Upper lobe of left lung (tissue), 6 donors: ENCODE data around the gene DNAAF1. TPM values are rescaled to one million over a fixed set of nuclear protein-coding genes. Genes with fewer than 3 reads are reported as not detected.
"Not testable (repeated sequence)": the region's sequence is repeated elsewhere in the genome, so short reads cannot be mapped to it uniquely, and the experiment has no call there.

Experiments used
- ATAC-seq, 2 donors: fragments of 200-7000 bp; cut with Tn5 transposase; one replicate each; pipeline ENCODE4 v1.9.1; 2022; ENCODE audit warnings: mild to moderate bottlenecking in 2 of 2, moderate library complexity in 2 of 2; ENCODE audit not compliant: low FRiP score in 2 of 2
- DNase-seq, 2 donors: peaks; one replicate each; pipeline ENCODE4 v3.0.0-alpha.2; 2019 to 2020
- H3K27ac ChIP-seq, 4 donors: fragments of 200-600 bp; sonication (generic); one replicate each; pipeline ENCODE4 v1.5.1; 2016 to 2019
- H3K27me3 ChIP-seq, 4 donors: fragments of 200-600 bp; sonication (generic); one replicate each; pipeline ENCODE4 v1.5.1; 2017 to 2019
- H3K36me3 ChIP-seq, 4 donors: fragments of 200-600 bp; sonication (generic); one replicate each; pipeline ENCODE4 v1.5.1; 2016 to 2019
- H3K4me1 ChIP-seq, 4 donors: fragments of 200-600 bp; sonication (generic); one replicate each; pipeline ENCODE4 v1.5.1; 2018 to 2019
- H3K4me3 ChIP-seq, 4 donors: fragments of 200-600 bp; sonication (generic); one replicate each; pipeline ENCODE4 v1.5.1; 2017 to 2019; ENCODE audit warnings: mild to moderate bottlenecking in 2 of 4, moderate library complexity in 1 of 4
- H3K9me3 ChIP-seq, 4 donors: fragments of 200-600 bp; sonication (generic); one replicate each; pipeline ENCODE4 v1.5.1; 2018 to 2019
- CTCF ChIP-seq, 6 experiments: fragments of 450-650 bp in 4 of 6; fragments of 200-600 bp in 2 of 6; sonication (generic) in 2 of 6; IDR thresholded peaks; one replicate each; pipeline ENCODE4 v1.5.1; 2016 to 2019; ENCODE audit warnings: antibody characterized with exemption in 6 of 6
- EP300 ChIP-seq, 4 donors: sonication (generic); formaldehyde crosslinking; IDR thresholded peaks; one replicate each; pipeline ENCODE4 v1.5.1; 2017; ENCODE audit warnings: antibody characterized with exemption in 4 of 4, control low read depth in 2 of 4
- POLR2A ChIP-seq, 4 donors: fragments of 450-650 bp; IDR thresholded peaks; one replicate each; pipeline ENCODE4 v1.5.1; 2016 to 2017; ENCODE audit warnings: antibody characterized with exemption in 4 of 4, mild to moderate bottlenecking in 2 of 4
- POLR2AphosphoS5 ChIP-seq, 2 donors: sonication (generic); formaldehyde crosslinking; IDR thresholded peaks; one replicate each; pipeline ENCODE4 v1.5.1; 2017; ENCODE audit warnings: antibody characterized with exemption in 2 of 2
- WGBS, 2 donors: methylation state at CpG; one replicate each; pipeline ENCODE4 v1.1.5; 2017 to 2018; 5-methylcytosine and 5-hydroxymethylcytosine counted together
- total RNA-seq, 6 donors: library from RNA; depleted of rRNA in 4 of 6; stranded (reverse); fragments of >200 nt in 4 of 6; gene quantifications; one replicate each; pipeline versions ENCODE4 v1.1.0 to v1.2.1, GENCODE V29; 2016 to 2021
- donor health status: DM: no; HTN: no; CAD: no; lungs with moderate emphysema.
- donor health status: DM: no; HTN: yes; CAD: no; lungs with severe emphysema.

Gene DNAAF1
- total RNA-seq, 6 donors from 2014 or later, result 0.97 to 58.7 (median 28.5) TPM

DNA sequence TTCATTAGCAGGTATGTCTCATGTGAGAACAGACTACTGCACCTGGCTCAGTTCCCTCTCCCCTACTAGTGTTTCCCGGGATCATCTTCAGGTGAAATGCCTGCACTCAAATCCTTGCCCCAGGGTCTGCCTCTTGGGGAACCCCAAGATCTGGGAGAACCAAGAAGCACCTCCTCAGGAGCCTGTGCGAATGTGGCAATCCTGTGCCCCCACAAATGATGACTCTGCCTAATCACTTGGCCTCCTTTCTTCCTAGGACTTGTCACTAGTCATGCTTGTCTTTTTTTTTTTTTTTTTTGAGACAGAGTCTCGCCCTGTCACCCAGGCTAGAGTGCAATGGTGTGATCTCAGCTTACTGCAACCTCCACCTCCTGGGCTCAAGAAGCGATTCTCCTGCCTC lies 67.5 kb downstream of the DNAAF1 start:
- Histone ChIP-seq H3K4me1 (no peaks in the 10 kb centered on the region), H3K27me3 (no peaks in the 10 kb centered on the region), H3K27ac (no peak overlapping the region), H3K4me3 (no peak overlapping the region), H3K9me3 (no peaks in the 10 kb centered on the region), H3K36me3 (no peaks in the 10 kb centered on the region)
- TF ChIP-seq POLR2AphosphoS5 (IDR thresholded peaks at IDR 0.05) (no peak), POLR2A (IDR thresholded peaks at IDR 0.05) (no peak), CTCF (IDR thresholded peaks at IDR 0.05) (no peak), EP300 (IDR thresholded peaks at IDR 0.05) (no peak)
- 84 to 87% methylated on average over 3 to 4 of the region's 4 CpGs for WGBS, 2 donors
- no peak for ATAC-seq
- DNase-seq, result no peak

DNA sequence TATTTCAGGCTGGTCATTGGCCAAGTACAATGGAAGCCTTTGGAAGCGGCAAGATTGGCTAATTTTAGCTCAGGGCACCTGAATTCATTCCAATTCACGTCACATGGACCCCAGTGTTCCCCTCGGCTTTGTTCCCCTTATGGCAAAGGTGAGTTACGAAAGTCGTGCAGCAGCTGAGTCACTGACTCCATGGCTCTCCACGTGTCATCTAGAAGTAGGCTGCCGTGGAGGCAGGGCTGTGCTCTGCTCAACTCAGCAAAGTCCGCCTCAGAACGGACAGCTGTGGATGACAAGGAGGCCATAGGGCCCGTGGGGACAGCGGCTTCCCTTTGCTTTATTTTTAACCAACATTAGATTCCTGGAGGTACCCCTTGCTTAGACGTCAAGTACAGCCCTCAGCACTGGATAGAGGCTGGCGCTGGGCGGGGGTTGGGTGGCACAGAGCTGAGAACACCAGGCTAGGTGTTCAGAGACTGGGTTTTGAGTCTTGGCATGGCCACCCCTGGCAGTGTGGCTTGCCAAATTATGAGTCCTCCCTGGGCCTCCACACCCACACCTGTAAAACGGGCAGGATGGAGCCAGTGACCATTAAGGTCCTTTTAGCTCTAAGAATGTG lies 69.5 kb downstream of the DNAAF1 start:
- Histone ChIP-seq H3K4me1 (no peaks in the 10 kb centered on the region), H3K27me3 (no peaks in the 10 kb centered on the region), H3K4me3 (no peak overlapping the region), H3K27ac (no peak overlapping the region), H3K9me3 (no peaks in the 10 kb centered on the region), H3K36me3 (no peaks in the 10 kb centered on the region)
- 73 to 85% methylated on average over 12 to 15 of the region's 15 CpGs for WGBS, 2 donors
- TF ChIP-seq EP300 (IDR thresholded peaks at IDR 0.05), result no peak
- no peak for TF ChIP-seq POLR2A (IDR thresholded peaks at IDR 0.05)
- TF ChIP-seq POLR2AphosphoS5 (IDR thresholded peaks at IDR 0.05), result no peak
- no peak for TF ChIP-seq CTCF (IDR thresholded peaks at IDR 0.05)
- DNase-seq (no peak), ATAC-seq (no peak)

GRCh38 chr16:84215531-84215930 lies 70.4 kb downstream of the DNAAF1 start:
- no peak overlapping the region for H3K4me3 ChIP-seq
- TF ChIP-seq POLR2AphosphoS5 (IDR thresholded peaks at IDR 0.05) (no peak), POLR2A (IDR thresholded peaks at IDR 0.05) (no peak), EP300 (IDR thresholded peaks at IDR 0.05) (no peak), CTCF (IDR thresholded peaks at IDR 0.05) (no peak)
- no peaks in the 10 kb centered on the region for H3K36me3 ChIP-seq
- no peaks in the 10 kb centered on the region for H3K27me3 ChIP-seq
- DNase-seq (no peak), ATAC-seq (no peak)
- 89 to 91% methylated on average over 3 to 5 of the region's 5 CpGs for WGBS, 2 donors
- H3K9me3 ChIP-seq, result no peaks in the 10 kb centered on the region
- no peaks in the 10 kb centered on the region for H3K4me1 ChIP-seq
- H3K27ac ChIP-seq, result no peak overlapping the region

- WGBS, 2 donors, result 86 to 94% methylated on average over 3 of the region's 3 CpGs
- H3K4me3 ChIP-seq, H3K4me1 ChIP-seq, H3K27ac ChIP-seq, H3K27me3 ChIP-seq, ATAC-seq, H3K36me3 ChIP-seq, DNase-seq, H3K9me3 ChIP-seq: not testable (repeated sequence)
These were observed 71.0 kb downstream of the DNAAF1 start for GRCh38 chr16:84216144-84216543.

- H3K9me3 ChIP-seq, result no peaks in the 10 kb centered on the region
- no peak overlapping the region for H3K4me3 ChIP-seq
- TF ChIP-seq CTCF (IDR thresholded peaks at IDR 0.05) (no peak), POLR2AphosphoS5 (IDR thresholded peaks at IDR 0.05) (no peak), POLR2A (IDR thresholded peaks at IDR 0.05) (no peak), EP300 (IDR thresholded peaks at IDR 0.05) (no peak)
- WGBS, 2 donors, result 79 to 82% methylated on average over 17 of the region's 17 CpGs
- ATAC-seq (no peak), DNase-seq (no peak)
- no peaks in the 10 kb centered on the region for H3K4me1 ChIP-seq
- no peaks in the 10 kb centered on the region for H3K27me3 ChIP-seq
- no peaks in the 10 kb centered on the region for H3K36me3 ChIP-seq
- H3K27ac ChIP-seq, result no peak overlapping the region
These were observed 73.2 kb downstream of the DNAAF1 start for GRCh38 chr16:84218176-84218823.
